MM.1S (cell line): Measurements from ENCODE around the gene URI1.

Source experiments
- EZH2 ChIP-seq: fragments of 300-600 bp; sonication (generic); optimal IDR thresholded peaks from 2 replicates; pipeline ENCODE3; 2017; ENCODE audit warnings: low read depth, mild to moderate bottlenecking, antibody characterized with exemption, low read length, mixed read lengths
- EZH2phosphoT487 ChIP-seq: fragments of 300-600 bp; sonication (generic); IDR thresholded peaks from 2 replicates; pipeline ENCODE4 v1.6.1; 2018; ENCODE audit warnings: antibody characterized with exemption, low read length
- TF ChIP-seq, protein P1 (sequence below): fragments of 300-600 bp; sonication (generic); IDR thresholded peaks from 2 replicates; pipeline ENCODE4 v1.5.1; 2016; ENCODE audit warnings: antibody characterized with exemption, low read length, mixed read lengths

DNA sequence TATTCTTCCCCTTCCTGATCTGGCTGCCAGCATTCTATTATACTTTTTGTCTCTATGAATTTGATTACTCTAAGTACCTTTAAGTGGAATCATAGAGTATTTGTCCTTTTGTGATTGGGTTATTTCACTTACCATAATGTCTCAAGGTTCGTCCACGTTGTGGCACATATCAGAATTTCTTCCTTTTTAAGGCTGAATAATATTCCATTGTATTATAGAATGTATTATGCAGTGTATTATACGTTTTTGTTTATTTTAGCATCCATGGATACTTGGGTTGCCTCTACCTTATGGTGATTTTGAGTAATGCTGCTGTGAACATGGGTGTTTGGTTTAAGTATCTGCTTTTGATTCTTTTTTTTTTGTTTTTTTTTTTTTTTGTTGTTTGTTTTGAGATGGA is 19.3 kb downstream of the URI1 start:
- TF ChIP-seq EZH2 = no peak
- TF ChIP-seq, protein P1, sequence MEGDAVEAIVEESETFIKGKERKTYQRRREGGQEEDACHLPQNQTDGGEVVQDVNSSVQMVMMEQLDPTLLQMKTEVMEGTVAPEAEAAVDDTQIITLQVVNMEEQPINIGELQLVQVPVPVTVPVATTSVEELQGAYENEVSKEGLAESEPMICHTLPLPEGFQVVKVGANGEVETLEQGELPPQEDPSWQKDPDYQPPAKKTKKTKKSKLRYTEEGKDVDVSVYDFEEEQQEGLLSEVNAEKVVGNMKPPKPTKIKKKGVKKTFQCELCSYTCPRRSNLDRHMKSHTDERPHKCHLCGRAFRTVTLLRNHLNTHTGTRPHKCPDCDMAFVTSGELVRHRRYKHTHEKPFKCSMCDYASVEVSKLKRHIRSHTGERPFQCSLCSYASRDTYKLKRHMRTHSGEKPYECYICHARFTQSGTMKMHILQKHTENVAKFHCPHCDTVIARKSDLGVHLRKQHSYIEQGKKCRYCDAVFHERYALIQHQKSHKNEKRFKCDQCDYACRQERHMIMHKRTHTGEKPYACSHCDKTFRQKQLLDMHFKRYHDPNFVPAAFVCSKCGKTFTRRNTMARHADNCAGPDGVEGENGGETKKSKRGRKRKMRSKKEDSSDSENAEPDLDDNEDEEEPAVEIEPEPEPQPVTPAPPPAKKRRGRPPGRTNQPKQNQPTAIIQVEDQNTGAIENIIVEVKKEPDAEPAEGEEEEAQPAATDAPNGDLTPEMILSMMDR = no peak
- no peak for TF ChIP-seq EZH2phosphoT487
